ENCODE measurements around the gene CCBE1. TPM values are rescaled to one million over a fixed set of nuclear protein-coding genes. Genes with fewer than 3 reads are reported as not detected.
A peak's percentile ranks its signal among the peaks of the same experiment; 100 is the strongest.

The CCBE1 gene
- total RNA-seq, 4 donors from 2014 or later, result 0.18 to 2.8 (median 1.6) TPM

DNA sequence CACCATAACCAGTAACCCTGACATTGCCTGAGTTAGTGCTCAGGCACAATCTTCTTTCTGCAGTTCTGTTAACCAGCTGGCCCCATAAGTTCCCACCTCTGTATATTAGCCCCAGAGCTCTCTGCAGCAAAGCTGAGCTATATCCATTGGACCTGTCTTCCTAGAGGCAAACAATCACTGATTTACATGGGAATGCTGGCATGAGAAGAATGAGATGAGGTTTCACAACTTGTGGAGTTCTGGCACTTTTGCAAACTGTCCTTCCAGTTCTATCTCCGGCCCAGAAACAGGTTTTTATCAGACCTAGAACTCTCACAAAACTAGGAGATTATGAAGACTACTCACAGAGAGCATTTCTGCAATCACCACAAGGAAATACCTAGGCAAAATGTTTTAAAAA, 7.9 kb upstream of the CCBE1 start:
- H3K9me3 ChIP-seq, result no peaks in the 10 kb centered on the region
- DNase-seq, result no peak
- no peak overlapping the region for H3K4me3 ChIP-seq
- H3K27ac ChIP-seq, result no peak overlapping the region
- no peaks in the 10 kb centered on the region for H3K36me3 ChIP-seq
- H3K27me3 ChIP-seq, result no peaks in the 10 kb centered on the region
- peaks cover 0 to 11% (median 0%) of the 10 kb centered on the region in 4 donors for H3K4me1 ChIP-seq
- no peak for TF ChIP-seq POLR2A (IDR thresholded peaks at IDR 0.05)
- TF ChIP-seq, protein P1, sequence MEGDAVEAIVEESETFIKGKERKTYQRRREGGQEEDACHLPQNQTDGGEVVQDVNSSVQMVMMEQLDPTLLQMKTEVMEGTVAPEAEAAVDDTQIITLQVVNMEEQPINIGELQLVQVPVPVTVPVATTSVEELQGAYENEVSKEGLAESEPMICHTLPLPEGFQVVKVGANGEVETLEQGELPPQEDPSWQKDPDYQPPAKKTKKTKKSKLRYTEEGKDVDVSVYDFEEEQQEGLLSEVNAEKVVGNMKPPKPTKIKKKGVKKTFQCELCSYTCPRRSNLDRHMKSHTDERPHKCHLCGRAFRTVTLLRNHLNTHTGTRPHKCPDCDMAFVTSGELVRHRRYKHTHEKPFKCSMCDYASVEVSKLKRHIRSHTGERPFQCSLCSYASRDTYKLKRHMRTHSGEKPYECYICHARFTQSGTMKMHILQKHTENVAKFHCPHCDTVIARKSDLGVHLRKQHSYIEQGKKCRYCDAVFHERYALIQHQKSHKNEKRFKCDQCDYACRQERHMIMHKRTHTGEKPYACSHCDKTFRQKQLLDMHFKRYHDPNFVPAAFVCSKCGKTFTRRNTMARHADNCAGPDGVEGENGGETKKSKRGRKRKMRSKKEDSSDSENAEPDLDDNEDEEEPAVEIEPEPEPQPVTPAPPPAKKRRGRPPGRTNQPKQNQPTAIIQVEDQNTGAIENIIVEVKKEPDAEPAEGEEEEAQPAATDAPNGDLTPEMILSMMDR (IDR thresholded peaks at IDR 0.05), result no peak

DNA sequence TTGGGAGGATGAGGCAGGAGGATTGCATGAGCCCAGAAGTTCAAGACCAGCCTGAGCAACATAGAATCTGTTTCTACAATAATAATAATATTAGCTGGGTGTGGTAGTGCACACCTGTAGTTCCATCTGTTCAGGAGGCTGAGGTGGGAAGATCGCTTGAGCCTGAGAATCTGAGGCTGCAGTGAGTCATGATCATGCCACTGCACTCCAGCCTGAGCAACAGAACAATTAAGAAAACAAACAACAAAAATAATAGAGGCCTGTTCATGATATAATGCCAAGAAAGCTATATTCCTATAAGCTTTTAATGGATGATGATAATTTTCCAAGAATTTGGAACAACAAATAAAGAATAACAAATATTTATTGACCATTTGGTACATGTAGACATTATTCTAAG, 6.9 kb upstream of the CCBE1 start:
- TF ChIP-seq POLR2A (IDR thresholded peaks at IDR 0.05), result no peak
- TF ChIP-seq, protein P1 (IDR thresholded peaks at IDR 0.05), result no peak
- Histone ChIP-seq H3K27me3 (no peaks in the 10 kb centered on the region), H3K9me3 (no peaks in the 10 kb centered on the region), H3K27ac (no peak overlapping the region), H3K36me3 (no peaks in the 10 kb centered on the region), H3K4me3 (no peak overlapping the region), H3K4me1 (peaks cover 0 to 17% (median 0%) of the 10 kb centered on the region in 4 donors)
- DNase-seq, result no peak

DNA sequence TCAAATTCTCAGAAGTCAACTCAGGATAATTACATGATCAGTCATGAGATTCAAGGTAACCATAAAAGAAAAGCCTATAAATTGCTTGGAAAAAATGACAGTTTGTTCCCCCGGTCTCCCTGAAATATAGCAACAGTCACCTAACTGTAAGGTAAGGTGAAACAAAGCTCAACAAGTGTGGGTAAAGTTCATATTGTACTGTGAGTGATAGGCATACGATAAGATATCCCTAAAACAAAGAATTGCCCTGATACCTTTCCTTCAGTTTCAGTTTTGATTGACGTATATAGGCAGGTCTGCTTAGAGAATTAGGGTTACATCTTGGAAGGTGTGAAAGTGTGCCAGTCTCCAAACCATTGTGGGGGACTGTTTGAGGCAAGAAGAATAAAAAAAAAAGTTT, 4.0 kb upstream of the CCBE1 start:
- peaks cover 0 to 23% (median 0%) of the 10 kb centered on the region in 4 donors for H3K4me1 ChIP-seq
- no peaks in the 10 kb centered on the region for H3K9me3 ChIP-seq
- peak overlapping the region in 1 of 4 donors; percentile 24 for H3K27ac ChIP-seq
- H3K4me3 ChIP-seq, result no peak overlapping the region
- DNase-seq, result no peak
- TF ChIP-seq POLR2A (IDR thresholded peaks at IDR 0.05), result no peak
- TF ChIP-seq, protein P1 (IDR thresholded peaks at IDR 0.05), result no peak
- H3K27me3 ChIP-seq, result no peaks in the 10 kb centered on the region
- H3K36me3 ChIP-seq, result no peaks in the 10 kb centered on the region

DNA sequence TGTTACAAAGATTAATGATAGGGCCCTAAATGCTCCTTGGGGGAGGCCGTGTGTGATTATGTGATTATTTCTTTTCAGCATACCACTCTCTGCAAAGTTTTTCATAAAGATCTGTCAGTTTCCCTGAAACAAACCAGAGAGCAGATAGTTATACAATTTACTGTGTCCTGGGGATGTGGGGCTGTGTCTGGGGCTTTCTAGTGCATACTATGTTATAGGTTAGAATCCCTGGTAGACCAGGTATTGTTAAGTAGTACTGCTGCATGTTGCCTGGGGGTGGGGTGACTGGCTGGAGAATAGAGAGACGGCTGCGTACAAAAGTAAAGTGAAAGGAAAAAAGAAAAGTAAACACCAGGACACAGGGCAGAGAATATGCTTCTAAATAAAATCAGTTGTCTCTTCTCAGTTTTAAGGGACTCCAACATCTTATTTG, 3.3 kb upstream of the CCBE1 start:
- peaks cover 0 to 23% (median 0%) of the 10 kb centered on the region in 4 donors for H3K4me1 ChIP-seq
- H3K4me3 ChIP-seq, result no peak overlapping the region
- H3K27me3 ChIP-seq, result no peaks in the 10 kb centered on the region
- H3K9me3 ChIP-seq, result no peaks in the 10 kb centered on the region
- no peak for TF ChIP-seq POLR2A (IDR thresholded peaks at IDR 0.05)
- TF ChIP-seq, protein P1 (IDR thresholded peaks at IDR 0.05), result no peak
- peak overlapping the region in 1 of 4 donors; percentile 24 for H3K27ac ChIP-seq
- no peaks in the 10 kb centered on the region for H3K36me3 ChIP-seq
- no peak for DNase-seq

DNA sequence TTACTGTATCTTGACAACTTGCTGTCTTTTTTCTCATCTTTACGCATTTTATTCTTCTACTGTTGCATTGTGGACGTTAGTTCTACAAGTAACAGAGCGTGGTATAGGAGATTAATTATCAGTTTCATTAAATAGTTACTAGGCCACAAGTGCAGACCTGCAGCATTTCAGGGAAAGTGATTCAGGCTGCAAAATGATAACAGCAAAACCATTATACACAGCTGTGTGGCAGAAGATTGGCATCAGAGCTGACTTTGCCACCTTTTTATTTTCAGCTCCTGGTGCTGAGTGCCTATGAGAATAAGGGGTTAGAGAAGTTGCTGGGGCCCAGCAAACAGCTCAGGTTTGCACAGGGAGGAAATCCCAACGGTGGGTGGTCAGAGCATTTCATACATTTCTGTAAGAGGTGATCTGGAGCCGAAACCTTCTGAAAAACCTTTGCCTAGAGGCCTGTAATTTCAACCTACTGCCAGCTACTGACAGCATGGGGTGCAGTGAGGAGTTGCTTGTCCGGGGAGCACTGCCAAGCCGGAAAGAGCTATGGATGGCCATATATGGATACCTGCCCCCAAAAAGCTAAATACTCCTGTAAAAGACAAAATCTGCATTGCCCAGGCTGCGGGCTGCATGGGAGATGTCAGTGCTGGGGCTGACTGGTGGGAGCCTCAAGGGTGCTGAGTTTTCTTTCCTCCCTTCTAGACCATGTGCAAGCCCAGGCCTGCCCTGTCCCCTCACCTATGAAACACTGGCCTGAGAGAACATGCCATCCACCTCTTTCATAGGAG, 2.7 kb upstream of the CCBE1 start:
- TF ChIP-seq, protein P1 (IDR thresholded peaks at IDR 0.05), result no peak
- TF ChIP-seq POLR2A (IDR thresholded peaks at IDR 0.05), result no peak
- DNase-seq, result no peak
- H3K4me1 ChIP-seq, result peaks cover 0 to 23% (median 0%) of the 10 kb centered on the region in 4 donors
- peak overlapping the region in 1 of 4 donors; percentile 24 for H3K27ac ChIP-seq
- no peak overlapping the region for H3K4me3 ChIP-seq
- no peaks in the 10 kb centered on the region for H3K9me3 ChIP-seq
- H3K36me3 ChIP-seq, result no peaks in the 10 kb centered on the region
- H3K27me3 ChIP-seq, result no peaks in the 10 kb centered on the region
